Stimulated activated CD8-positive, alpha-beta memory T cell treated with anti-CD3 and anti-CD28 coated beads, Interleukin-4, amount 100 ng/mL, for 24 hours (primary cell): ENCODE data around the gene CAMK1.
A peak's percentile ranks its signal among the peaks of the same experiment; 100 is the strongest.

Experiments
- DNase-seq: peaks from one replicate; pipeline ENCODE4 v3.0.0-alpha.2; 2020; ENCODE audit warnings: low read depth

CAMK1 gene

DNA sequence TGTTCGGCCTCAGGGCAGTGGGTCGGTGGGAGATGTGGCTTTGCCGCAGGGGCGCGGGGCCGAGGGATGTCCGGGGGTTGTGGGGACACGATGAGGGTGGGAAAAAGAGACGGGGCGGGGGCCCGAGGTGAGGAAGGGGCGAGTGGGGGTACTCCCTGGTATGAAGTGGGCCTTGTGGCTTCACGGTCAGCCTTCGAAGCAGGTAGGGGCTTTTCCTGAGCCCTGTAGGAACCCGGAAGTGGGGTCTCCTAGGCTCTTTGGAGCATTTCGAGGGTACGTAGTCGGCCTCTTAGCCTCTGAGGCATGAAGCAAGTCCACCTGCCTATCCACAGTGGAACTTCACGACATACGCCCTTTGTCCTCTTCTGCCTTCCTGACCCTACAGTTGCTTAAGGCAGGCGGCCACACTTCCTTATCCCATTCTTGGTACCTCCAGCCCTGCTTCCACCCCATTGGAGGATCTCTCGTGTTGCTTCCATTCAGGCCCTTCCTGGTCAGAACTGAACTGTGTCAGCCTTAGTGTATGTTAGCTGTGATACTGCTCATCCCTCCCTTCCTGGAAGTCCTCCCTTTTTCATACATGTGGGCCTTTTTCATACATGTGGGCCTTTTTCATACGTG is 23.5 kb upstream of the CAMK1 start:
- DNase-seq: no peak

DNA sequence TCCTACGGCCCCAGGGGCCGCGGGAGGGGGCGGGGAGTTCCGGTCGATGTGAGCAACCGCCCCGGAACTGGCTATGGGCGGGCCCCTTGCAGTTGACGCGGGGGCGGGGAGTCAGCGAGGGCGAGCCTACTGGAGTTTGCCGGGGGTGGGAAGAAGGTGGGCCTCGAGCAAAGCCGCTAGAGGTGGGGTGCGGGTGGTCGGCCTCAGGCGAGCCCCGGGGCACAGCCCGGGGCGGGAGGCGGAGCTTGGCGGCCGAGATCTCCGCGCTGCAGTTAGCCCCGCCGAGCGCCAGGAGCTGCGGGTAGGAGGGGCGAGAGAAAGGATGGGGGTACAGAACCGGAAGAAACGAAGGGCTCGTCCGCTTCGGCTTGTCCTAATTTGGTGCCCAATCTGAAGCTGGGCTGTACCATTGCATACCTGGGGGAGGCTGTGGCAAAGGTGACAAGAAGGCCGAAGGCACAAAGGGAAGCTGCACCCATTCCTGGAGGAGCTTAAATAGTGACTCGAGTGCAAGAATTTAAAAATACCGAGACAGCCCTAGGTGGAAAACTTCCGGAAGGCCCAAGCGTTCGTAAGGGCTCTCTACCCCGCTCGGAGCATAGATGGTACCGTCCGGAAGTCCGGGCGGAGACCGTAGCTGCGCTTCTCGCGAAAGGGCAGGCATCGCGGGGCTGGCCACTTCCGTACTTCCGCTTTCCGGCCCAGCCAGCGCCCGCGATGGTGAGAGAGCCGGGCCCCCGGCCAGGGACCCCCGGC is 22.8 kb upstream of the CAMK1 start, which contains the start of the genes ARPC4 and TADA3:
Gene ARPC4, plus strand, starts transcription at position 678 of the 756 bp plus-strand sequence. Its CDS starts 40 bp downstream, at position 718.
Gene TADA3, minus strand, starts transcription at position 69 of the 756 bp plus-strand sequence. CDS start 1,007 bp downstream, outside the sequence.
- peak; percentile 88 for DNase-seq

DNA sequence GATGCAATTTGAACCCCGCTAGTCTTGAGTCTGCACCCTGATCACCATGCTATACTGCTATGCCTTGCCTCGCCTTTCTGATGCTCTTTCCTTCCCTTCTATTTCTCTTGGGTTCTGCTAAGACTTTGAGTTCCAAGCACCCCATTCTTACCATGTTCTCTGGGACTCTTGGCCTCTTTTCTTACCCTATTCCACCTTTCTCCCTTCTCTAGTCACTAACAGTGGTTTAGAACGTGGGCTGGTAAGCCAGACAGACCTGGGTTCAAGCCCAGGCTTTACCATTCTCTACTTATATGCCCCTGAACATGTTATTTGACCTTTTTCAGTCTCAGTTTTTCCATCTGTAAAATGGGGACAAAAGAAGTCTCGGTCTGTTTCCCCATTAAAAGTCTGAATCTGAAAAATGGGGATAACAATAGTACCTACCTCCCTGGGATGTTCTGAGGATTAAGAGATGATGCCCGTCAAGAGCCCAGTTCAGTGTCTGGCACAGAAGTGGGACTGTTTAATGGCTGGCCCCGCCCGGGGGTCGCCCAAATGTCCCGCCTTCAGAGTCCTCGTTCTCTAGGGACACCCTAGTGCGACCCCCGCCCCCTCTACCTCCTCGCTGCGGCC is 22.1 kb upstream of the CAMK1 start:
- DNase-seq: no peak

DNA sequence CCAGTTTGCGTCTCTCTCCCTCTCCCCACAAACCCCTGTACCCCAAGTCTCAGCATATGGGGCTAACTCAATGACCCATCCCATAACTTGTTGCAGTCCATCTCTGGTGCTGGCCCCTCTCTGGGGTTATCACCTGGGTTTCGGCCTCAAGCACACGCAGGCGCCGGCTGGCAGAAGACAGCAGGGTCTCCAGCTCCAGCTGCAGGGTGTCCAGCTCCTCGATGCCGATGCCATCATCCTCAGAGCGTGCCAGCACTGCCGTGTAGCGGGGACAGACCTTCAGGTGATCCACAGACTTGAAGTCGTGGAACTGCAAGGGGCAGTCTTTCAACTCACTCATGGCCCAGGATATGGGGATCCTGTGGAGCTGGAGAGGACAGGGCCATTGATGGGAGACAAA is 21.4 kb upstream of the CAMK1 start:
- DNase-seq: no peak

DNA sequence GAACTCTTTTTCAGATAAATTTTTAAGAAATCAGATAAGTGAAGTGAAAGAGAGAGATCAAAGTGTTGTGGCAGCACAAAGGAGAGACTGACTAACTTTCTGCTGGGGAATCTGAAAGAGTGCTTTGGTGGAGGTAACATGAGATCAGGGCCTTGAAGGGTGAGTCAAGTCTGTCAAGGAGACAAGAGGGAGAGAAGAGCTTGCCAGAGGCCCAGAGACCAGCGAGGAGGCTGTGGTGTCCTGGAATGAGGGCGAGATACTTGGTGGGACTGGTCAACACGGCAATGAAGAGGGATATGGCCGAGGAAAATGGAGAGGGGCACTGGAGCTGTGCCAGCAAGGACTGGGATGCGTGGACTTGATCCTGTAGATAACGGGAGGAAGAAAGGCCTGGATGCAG is 18.0 kb upstream of the CAMK1 start:
- no peak for DNase-seq

DNA sequence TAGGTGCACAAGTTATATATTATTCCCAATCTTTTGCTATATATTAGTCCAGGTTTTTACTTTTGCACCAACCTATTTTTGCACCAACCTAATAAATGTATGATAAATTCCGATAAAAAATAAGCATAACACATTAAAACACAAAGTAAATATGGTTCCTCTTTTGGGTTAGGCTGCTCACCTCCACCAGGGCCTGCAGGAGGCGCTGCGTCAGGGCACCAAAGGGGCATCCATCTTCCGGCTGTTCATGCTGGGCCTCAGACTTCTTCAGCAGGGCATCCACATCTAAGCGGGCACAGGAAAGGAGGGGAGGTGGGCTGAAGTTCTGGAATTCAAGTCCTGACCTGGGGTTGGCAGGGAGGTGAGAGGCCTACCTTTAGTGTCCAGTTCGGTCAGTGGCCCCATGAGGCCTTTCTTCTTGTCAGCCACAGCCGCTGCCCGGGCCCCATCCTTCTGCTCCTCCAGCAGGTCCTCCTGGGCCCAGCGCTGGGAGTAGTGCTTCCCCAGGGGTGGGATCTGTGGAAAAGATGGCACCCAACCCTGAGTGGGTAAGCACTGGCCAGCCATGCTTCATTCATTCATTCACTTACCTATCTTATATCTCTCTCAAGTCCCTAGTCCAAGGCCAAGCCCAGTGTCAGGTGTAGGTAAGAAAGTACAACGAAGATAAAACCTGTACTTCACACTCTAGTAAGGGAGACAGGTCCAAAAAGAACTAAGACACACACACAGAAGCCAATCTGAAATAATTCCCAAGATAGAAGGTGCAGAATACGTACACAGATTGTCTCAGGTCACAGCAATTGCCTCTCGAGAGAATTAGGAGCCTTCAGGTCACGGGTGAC is 17.3 kb upstream of the CAMK1 start:
- DNase-seq: no peak

DNA sequence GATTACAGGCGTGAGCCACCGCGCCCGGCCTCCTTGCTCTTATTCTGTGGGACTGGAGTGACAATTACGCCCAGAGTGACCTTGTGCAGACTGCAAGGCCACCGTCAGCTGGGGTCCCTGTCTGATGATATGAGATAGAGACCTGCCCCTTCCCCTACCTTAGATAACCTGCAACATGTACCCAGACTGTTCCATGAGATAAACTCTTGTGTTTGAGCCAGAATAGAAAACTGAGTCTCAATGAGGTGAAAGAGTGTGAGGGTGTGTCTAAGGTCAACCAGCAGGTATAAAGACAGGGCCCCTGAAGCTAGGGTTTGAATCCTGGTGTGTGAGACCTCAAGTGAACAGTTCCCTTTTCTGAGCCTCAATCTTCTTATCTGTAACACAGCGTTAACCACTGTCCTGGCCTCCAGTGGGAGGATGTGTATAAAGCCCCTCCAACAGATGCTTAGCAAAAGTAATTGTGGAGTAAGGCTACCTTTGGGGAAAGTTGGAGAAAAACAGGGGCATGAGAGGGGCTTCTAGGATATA is 16.5 kb upstream of the CAMK1 start:
- DNase-seq: no peak

DNA sequence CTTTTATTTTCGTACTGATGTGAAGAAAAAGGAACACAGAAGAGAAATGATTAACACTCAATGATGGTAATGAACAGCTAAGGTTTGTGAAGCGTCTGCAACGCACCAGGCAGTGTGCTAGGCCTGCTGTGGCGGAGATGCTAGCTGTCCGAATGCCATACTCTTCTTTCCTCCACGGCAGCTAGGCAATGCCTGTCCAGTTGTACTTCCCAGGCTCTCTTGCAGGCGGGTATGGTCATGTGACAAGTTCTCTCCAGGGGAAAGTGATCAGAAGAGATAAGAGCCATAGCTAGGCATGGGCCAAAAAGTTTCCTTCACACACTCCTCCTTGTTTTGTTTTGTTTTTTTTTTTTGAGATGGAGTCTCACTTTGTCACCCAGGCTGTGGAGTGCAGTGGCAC is 15.9 kb upstream of the CAMK1 start:
- no peak for DNase-seq

DNA sequence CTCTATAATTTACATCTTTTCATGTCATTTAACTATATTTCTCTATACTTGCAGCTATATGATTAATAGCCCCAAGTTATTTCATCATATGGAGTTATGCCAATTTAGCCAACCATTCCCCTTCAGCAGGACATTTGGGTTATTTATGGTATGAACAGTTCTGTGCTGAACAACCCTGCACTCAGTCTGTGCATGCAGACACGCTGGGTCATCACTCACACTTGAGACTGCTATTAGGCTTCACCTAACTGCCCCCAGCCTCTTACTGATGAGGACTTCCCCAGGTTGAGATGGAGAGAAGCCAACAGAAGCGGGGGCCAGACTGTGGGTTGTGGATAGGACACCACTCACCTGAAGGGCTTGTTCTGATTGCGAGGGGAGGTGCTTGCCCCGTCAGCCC is 15.2 kb upstream of the CAMK1 start:
- no peak for DNase-seq

DNA sequence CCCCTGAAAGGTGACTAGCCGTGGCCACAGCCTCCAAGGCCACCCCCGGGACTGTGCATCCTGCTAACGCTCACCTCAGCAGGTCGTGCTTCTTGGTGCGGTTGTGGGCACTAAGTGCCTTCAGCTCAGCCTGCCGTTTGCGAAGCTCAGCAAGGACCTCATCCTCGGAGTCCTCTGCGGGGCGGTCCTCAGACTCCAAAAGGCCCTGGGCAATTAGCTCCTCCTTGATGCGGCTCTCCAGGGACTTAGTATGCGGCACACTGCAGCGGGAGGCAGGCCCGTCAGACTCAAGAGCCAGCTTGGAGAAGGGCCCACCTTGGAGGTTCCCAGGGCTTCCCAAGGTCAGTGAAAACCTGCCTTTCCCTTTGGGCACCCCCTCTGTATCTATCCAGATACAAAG is 14.2 kb upstream of the CAMK1 start:
- DNase-seq: no peak

DNA sequence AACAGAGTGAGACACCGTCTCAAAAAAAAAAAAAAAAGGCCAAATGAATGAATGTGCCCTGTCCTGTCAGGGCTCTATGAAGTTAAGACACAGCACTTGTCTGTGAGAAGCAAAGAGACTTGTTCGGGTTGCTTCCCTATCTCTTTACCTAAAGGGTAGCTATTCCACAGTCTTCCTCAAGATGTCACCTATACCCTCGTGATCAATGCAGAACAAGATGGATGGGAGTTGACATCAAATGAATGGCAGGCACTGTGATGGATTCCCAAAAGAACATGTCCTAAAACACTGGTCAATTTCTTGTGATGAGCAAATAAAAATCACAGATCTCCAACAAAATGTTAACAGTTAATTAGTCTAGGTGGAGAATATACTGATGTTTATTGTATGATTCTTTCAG is 13.0 kb upstream of the CAMK1 start:
- no peak for DNase-seq

DNA sequence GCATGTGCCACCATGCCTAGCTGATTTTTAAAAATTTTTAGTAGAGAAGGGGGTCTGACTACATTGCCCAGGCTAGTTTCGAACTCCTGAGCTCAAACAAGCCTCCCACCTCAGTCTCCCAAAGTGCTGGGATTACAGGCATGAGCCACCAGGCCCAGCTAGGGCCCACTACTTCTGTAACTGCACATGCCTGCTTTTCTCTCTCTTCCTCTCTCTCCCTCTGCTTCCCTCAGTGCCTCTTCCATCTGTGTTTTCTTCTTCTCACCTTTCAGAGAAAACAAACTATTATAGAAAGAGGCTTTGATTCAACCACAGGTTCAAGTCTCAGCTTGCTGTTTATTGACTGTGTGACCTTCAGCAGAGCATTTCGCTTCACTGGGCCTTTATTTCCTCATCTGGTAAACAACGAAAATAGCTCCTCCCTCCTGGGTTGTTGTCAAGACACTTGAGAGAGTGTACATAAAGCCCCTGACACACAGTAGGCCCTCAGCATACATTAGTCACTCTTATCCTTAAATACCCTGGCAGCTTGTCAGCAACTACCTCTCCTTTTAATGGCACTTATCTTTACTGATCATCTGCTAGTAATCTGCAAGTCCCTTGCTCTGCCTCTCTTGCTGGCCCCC is 12.3 kb upstream of the CAMK1 start:
- no peak for DNase-seq

DNA sequence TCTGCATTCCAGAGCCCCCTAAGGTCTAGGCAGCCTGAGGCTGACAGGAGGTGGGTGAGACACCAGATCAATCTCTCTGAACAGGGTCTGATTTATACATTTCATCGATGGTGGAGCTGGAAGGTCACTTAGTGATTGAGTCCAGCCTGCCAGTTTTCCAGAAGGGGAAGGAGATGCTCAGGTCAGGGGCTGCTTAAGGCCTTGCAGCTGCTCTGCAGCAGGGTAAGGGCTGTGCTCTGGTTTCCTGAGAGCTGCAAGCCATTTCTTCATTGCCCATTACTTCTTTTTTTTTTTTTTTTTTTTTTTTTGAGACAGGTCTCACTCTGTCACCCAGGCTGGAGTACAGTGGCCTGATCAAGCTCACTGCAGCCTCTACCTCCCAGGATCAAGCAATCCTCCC is 11.8 kb upstream of the CAMK1 start:
- DNase-seq: no peak

DNA sequence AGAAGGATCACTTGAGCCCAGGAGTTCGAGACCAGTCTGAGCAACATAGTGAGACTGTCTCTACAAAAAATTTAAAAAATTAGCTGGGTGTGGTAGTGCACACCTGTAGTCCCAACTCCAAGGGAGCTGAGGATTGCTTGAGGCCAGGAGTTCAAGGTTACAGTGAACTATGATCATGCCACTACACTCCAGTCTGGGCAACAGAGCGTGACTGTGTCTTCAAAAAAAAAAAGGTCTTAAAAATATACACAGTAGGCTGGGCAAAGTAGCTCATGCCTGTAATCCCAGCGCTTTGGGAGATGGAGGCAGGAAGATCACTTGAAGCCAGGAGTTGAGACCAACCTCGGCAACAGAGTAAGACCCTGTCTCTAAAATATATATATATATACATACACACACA is 11.2 kb upstream of the CAMK1 start:
- no peak for DNase-seq

DNA sequence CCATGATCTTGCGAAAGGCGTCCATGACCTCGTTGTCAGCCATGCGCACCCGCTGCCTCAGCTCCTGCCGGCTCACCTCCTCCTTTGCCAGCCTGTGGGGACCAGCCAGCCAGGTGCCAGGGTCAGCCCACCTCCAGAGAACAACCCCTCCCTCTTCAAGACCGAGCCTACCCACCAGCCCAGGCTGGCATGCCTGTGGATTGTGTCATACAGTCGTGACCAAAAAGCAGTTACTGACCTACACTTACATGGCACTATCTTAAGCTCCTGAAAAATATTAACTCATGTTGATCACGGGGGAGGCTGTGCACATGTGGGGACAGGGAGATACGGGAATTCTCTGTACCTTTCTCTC is 10.7 kb upstream of the CAMK1 start:
- DNase-seq: no peak

DNA sequence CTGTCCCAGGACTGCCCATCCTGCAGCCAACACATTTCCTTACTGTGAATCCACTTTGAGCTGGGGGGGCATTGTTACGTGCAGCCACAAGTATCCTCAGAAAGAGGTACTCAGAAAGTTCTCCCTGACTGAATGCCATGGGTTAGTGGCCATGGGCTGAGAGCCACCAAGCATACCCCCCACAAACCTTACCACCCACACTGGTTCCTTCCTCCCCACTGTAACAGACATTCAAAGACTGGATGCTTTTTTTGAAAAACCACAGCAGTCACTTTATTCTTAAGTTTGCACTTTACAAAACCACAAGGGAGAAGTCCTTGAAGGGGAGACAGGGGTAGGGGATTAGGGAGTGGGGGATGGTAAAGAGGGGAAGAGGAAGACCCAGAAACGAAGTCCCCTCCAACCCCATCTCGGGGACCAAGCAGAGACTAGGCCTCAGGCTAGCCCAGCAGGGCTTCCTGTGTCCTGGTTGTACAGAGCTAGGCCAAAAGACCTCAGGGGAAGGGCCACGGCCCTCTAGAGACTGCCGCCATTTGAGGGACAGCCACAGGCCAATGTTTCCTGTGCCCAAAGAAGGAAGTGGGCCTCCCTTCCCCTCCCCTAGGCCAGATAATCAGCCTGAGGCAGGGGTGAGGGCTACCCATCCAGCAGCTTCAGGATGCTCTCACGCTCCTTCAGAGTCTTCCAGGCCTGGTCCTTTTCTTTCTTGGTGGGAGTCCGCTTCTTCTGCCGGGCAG is 10.1 kb upstream of the CAMK1 start:
- peak; percentile 26 for DNase-seq

DNA sequence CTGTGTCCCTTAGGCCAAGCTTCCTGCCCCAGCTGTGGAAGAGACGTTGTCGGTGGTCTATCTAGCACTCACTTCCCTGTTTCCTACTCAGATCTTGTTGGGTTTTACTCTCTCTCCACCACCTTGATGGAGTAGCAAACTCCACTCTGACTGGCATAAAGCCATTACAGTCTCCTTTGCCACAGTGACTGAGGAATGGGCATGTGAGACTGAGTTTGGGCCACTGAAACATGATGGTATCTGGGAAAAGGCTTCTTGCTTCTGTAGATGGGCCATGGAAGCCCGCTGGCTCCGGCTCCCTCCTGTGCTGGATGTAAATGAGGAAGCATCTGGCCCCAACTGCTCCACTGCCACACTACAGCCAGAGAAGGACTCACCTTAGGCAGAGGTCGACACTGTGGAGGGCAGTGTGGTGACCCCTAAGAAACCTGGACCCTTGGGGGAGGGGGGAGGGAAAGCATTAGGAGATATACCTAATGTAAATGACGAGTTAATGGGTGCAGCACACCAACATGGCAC is 9.4 kb upstream of the CAMK1 start:
- no peak for DNase-seq

DNA sequence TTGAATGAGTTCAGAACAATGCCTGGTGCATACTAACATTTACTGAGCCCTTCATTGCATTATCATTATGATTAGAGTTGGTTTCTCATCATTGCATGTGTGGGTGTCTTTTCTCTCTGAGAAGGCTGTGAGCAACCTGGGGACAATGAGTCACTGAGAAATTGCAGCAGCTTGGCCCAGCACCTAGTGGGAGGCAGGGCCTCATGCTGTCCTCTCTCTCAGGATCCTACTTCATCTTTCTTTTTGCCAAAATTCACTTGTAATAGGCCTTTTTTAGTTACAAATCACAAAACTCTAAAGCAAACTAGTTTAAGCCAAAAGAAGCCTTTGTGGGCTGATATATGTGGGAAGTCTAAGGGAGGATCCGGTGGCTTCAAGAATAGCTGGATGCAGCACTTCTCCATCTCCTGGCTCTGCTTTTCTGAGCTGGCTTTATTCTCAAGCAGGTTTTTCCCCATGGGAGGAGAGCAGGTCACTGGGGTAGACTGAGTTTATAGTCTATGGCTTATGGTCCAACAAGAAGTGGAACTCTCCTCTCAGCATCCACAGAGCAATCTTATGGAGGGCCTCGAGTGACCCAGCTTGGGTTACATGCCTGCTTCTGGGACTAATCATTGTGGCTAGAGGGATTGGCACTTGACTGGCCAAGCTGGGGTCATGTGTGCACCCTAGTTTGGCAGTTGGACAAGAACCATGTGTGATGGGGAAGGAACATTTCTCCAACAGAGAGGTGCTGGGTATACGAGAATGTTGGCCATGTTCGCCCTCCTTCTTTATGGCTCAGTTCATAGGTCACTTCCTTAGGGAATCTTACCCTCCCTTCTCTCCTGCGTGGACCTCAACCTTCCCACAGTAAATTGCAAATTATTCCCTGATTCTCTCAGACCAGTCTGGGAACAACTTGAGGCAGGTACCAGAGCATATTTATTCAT is 8.7 kb upstream of the CAMK1 start:
- peak; percentile 44 for DNase-seq

DNA sequence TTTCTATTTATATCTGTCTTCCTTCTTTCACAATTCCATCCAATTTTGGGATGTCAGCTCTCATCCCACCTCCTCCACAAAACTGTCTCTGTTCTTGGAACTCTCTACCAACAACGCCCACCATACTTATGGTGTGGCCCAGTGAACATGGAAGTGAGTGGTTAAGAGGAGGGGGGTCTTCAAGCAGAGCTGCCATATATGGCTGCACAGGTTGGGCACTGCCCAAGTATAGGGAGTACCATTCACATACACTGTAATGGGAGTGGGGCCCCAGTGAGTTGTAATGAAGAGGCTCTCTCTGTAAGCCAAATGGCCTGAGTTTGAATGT is 7.9 kb upstream of the CAMK1 start:
- DNase-seq: no peak
